ENCODE results near the gene PADI4.

- no peak for TF ChIP-seq CTCF (IDR thresholded peaks at IDR 0.05; ENCODE audit: low read depth, low read length)
- no peak for TF ChIP-seq EZH2phosphoT487 (IDR thresholded peaks at IDR 0.05; ENCODE audit: low read depth)
Observed at GRCh38 chr1:17352419-17352909, 44.5 kb downstream of the PADI4 start.
